HEK293 (cell line): ENCODE measurements around the gene NOSIP.

Experiments used
- CTCF ChIA-PET: fragments of 350-600 bp; formaldehyde crosslinking; extraction: SDS; loops from one replicate; lab custom pipeline; 2021; ENCODE audit warnings: antibody characterized with exemption; lab: Yijun Ruan, JAX
- POLR2A ChIA-PET: fragments of 300-600 bp; formaldehyde crosslinking; extraction: SDS; loops from one replicate; lab custom pipeline; 2020; ENCODE audit warnings: antibody characterized with exemption, inconsistent platforms; lab: Yijun Ruan, JAX
- H3K27ac ChIP-seq: fragments of 200-500 bp; sonication (Bioruptor generic); 2 replicates; pipeline ENCODE4 v1.5.1; 2014; ENCODE audit warnings: low read depth, low read length, control low read depth, inconsistent platforms; ENCODE audit errors: extremely low read depth
- H3K36me3 ChIP-seq, 2 experiments: fragments of 200-500 bp in 1 of 2; sonication (Bioruptor generic) in 1 of 2; 1 replicate in 1 of 2; 2 replicates in 1 of 2; pipeline ENCODE4 v1.5.1; 2014 to 2017; ENCODE audit warnings: inconsistent platforms in 2 of 2, low read length in 2 of 2; ENCODE audit not compliant: control insufficient read depth in 2 of 2, insufficient read depth in 1 of 2
- H3K4me1 ChIP-seq: fragments of 200-500 bp; sonication (Bioruptor generic); 2 replicates; pipeline ENCODE4 v1.5.1; 2014; ENCODE audit warnings: mild to moderate bottlenecking, low read length, inconsistent platforms; ENCODE audit not compliant: control insufficient read depth, insufficient read depth
- H3K4me3 ChIP-seq: 2 replicates; pipeline ENCODE4 v1.5.1; 2011; ENCODE audit warnings: low read depth, mild to moderate bottlenecking, control low read depth, low read length, moderate library complexity
- H3K9me3 ChIP-seq: fragments of 200-500 bp; sonication (Bioruptor generic); 2 replicates; pipeline ENCODE4 v1.5.1; 2014; ENCODE audit warnings: low read depth, low read length, inconsistent platforms; ENCODE audit not compliant: control insufficient read depth, insufficient read depth
- KLF16 ChIP-seq: fragments of 450-650 bp; formaldehyde crosslinking; IDR thresholded peaks from 2 replicates; pipeline ENCODE4 v1.5.1; 2017; ENCODE audit warnings: missing biosample characterization, missing genetic modification characterization
- KLF8 ChIP-seq: fragments of 450-650 bp; formaldehyde crosslinking; IDR thresholded peaks from 2 replicates; pipeline ENCODE4 v1.5.1; 2016; ENCODE audit warnings: missing biosample characterization, missing genetic modification characterization
- MYNN ChIP-seq: fragments of 450-650 bp; formaldehyde crosslinking; IDR thresholded peaks from 2 replicates; pipeline ENCODE4 v1.5.1; 2016; ENCODE audit warnings: missing biosample characterization, missing genetic modification characterization, borderline replicate concordance
- MZF1 ChIP-seq: fragments of 450-650 bp; formaldehyde crosslinking; IDR thresholded peaks from 2 replicates; pipeline ENCODE4 v1.5.1; 2017; ENCODE audit warnings: missing biosample characterization, missing genetic modification characterization, borderline replicate concordance
- REPIN1 ChIP-seq: fragments of 450-650 bp; formaldehyde crosslinking; IDR thresholded peaks from 2 replicates; pipeline ENCODE4 v1.5.1; 2017; ENCODE audit warnings: missing biosample characterization, missing genetic modification characterization, low read depth
- ZFP37 ChIP-seq: fragments of 450-650 bp; formaldehyde crosslinking; IDR thresholded peaks from 2 replicates; pipeline ENCODE4 v1.5.1; 2016; ENCODE audit warnings: missing biosample characterization, missing genetic modification characterization
- ZNF155 ChIP-seq: fragments of 450-650 bp; formaldehyde crosslinking; IDR thresholded peaks from 2 replicates; pipeline ENCODE4 v1.5.1; 2016; ENCODE audit warnings: missing biosample characterization, missing genetic modification characterization
- ZNF157 ChIP-seq: fragments of 450-650 bp; formaldehyde crosslinking; IDR thresholded peaks from 2 replicates; pipeline ENCODE4 v1.5.1; 2016; ENCODE audit warnings: missing biosample characterization, missing genetic modification characterization
- ZNF202 ChIP-seq: fragments of 450-650 bp; formaldehyde crosslinking; IDR thresholded peaks from 2 replicates; pipeline ENCODE4 v1.5.1; 2016; ENCODE audit warnings: missing biosample characterization, missing genetic modification characterization, borderline replicate concordance
- ZNF416 ChIP-seq: fragments of 450-650 bp; formaldehyde crosslinking; IDR thresholded peaks from 2 replicates; pipeline ENCODE4 v1.5.1; 2016; ENCODE audit warnings: missing biosample characterization, missing genetic modification characterization
- ZNF473 ChIP-seq: fragments of 450-650 bp; formaldehyde crosslinking; IDR thresholded peaks from 2 replicates; pipeline ENCODE4 v1.5.1; 2017; ENCODE audit warnings: missing biosample characterization, missing genetic modification characterization
- ZNF48 ChIP-seq: fragments of 450-650 bp; formaldehyde crosslinking; IDR thresholded peaks from 2 replicates; pipeline ENCODE4 v1.5.1; 2016; ENCODE audit warnings: missing biosample characterization, missing genetic modification characterization
- ZNF571 ChIP-seq: fragments of 450-650 bp; formaldehyde crosslinking; IDR thresholded peaks from 2 replicates; pipeline ENCODE4 v1.5.0; 2017; ENCODE audit warnings: missing biosample characterization, missing genetic modification characterization
- ZNF585B ChIP-seq: fragments of 450-650 bp; formaldehyde crosslinking; IDR thresholded peaks from 2 replicates; pipeline ENCODE4 v1.5.1; 2016; ENCODE audit warnings: missing biosample characterization, missing genetic modification characterization
- ZNF626 ChIP-seq: fragments of 450-650 bp; sonication (Bioruptor Pico); formaldehyde crosslinking; IDR thresholded peaks from 2 replicates; pipeline ENCODE4 v1.5.1; 2018; ENCODE audit warnings: missing biosample characterization, missing genetic modification characterization, inconsistent platforms
- ZNF658 ChIP-seq: fragments of 450-650 bp; formaldehyde crosslinking; IDR thresholded peaks from 2 replicates; pipeline ENCODE4; 2016; ENCODE audit warnings: missing biosample characterization, missing genetic modification characterization
- TF ChIP-seq, protein P1 (sequence below): fragments of 450-650 bp; formaldehyde crosslinking; IDR thresholded peaks from 2 replicates; pipeline ENCODE4 v1.5.1; 2016; ENCODE audit warnings: missing biosample characterization, missing genetic modification characterization
- TF ChIP-seq, protein P2 (sequence below): fragments of 450-650 bp; formaldehyde crosslinking; IDR thresholded peaks from 2 replicates; pipeline ENCODE4 v1.5.1; 2016; ENCODE audit warnings: missing biosample characterization, missing genetic modification characterization, low read depth

The NOSIP gene

DNA sequence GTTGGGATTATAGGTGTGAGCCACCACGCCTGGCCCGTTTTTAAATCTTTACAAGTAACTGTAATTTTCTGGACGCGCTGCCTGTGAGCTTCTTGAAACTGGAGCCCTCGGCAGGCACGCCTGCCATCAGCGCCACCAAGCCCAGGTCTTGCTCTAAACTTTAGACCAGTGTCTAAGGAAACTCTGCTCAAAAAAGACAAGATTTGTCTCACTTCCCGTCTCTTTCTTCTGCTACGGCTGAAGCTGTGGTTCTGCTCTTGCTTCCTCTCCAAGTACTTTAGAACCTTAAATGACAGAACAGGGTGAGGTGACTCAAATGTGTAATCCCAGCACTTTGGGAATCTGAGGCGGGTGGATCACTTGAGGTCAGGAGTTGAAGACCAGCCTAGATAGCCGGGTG lies 27.6 kb downstream of the NOSIP start:
- peaks cover 17 to 35% of the 10 kb centered on the region in 2 experiments for H3K36me3 ChIP-seq
- no peaks in the 10 kb centered on the region for H3K9me3 ChIP-seq
- no peaks in the 10 kb centered on the region for H3K4me1 ChIP-seq
- no peak overlapping the region for H3K27ac ChIP-seq
- no peak overlapping the region for H3K4me3 ChIP-seq
- TF ChIP-seq, protein P1, sequence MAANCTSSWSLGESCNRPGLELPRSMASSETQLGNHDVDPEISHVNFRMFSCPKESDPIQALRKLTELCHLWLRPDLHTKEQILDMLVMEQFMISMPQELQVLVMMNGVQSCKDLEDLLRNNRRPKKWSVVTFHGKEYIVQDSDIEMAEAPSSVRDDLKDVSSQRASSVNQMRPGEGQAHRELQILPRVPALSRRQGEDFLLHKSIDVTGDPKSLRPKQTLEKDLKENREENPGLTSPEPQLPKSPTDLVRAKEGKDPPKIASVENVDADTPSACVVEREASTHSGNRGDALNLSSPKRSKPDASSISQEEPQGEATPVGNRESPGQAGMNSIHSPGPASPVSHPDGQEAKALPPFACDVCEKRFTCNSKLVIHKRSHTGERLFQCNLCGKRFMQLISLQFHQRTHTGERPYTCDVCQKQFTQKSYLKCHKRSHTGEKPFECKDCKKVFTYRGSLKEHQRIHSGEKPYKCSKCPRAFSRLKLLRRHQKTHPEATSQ (tag by site-specific recombination) = no peak
- TF ChIP-seq REPIN1 (tag by site-specific recombination) (no peak), ZNF155 (no peak), ZNF157 (tag by site-specific recombination) (no peak), MZF1 (tag by site-specific recombination) (no peak), ZFP37 (tag by site-specific recombination) (no peak), ZNF202 (tag by site-specific recombination) (no peak)
- TF ChIP-seq, protein P2, sequence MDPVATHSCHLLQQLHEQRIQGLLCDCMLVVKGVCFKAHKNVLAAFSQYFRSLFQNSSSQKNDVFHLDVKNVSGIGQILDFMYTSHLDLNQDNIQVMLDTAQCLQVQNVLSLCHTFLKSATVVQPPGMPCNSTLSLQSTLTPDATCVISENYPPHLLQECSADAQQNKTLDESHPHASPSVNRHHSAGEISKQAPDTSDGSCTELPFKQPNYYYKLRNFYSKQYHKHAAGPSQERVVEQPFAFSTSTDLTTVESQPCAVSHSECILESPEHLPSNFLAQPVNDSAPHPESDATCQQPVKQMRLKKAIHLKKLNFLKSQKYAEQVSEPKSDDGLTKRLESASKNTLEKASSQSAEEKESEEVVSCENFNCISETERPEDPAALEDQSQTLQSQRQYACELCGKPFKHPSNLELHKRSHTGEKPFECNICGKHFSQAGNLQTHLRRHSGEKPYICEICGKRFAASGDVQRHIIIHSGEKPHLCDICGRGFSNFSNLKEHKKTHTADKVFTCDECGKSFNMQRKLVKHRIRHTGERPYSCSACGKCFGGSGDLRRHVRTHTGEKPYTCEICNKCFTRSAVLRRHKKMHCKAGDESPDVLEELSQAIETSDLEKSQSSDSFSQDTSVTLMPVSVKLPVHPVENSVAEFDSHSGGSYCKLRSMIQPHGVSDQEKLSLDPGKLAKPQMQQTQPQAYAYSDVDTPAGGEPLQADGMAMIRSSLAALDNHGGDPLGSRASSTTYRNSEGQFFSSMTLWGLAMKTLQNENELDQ (tag by site-specific recombination) = no peak
- ChIA-PET POLR2A (no interaction called here), CTCF (interaction anchor here (2.2 to 11.7 kb wide), 2 partner anchors 18 to 46 kb away, joined by 9 to 299 read pairs; no protein-coding TSS in a partner anchor)

DNA sequence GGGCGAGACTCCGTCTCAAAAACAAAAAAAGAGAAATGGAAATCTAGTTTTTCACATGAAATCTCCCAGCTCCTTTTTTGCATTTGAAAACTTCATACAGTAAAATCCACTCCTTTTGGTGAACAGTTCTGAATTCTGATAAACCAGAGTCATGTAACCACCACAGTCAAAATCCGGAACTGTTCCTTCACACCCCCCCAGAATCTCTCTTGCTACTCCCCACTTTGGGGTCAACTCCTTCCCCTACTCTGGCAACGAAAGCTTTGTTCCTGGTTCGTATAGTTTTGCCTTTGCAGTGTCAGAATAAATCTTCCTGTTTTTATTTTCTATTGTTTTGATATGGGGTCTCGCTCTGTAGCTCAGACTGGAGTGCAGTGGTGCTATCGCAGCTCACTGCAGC lies 28.8 kb downstream of the NOSIP start:
- Histone ChIP-seq H3K9me3 (no peaks in the 10 kb centered on the region), H3K4me3 (no peak overlapping the region), H3K4me1 (peaks cover 3% of the 10 kb centered on the region), H3K36me3 (peaks cover 11 to 23% of the 10 kb centered on the region in 2 experiments; a peak in 2 of 3 replicates), H3K27ac (no peak overlapping the region)
- TF ChIP-seq ZNF626 (no peak), KLF16 (no peak), ZNF658 (no peak), ZNF585B (tag by site-specific recombination) (no peak), ZNF473 (tag by site-specific recombination) (no peak), KLF8 (no peak), ZNF48 (tag by site-specific recombination) (no peak), ZNF571 (no peak), ZNF416 (no peak), MYNN (tag by site-specific recombination) (no peak)
- TF ChIP-seq, protein P2 (tag by site-specific recombination) = no peak
- POLR2A ChIA-PET = interaction anchor here (0.8 kb wide), 1 partner anchor 49 kb away, joined by 3 read pairs; no protein-coding TSS in a partner anchor
- CTCF ChIA-PET = interaction anchor here (0.6 to 11.7 kb wide), 12 partner anchors 11 to 327 kb away, joined by 3 to 299 read pairs (median 3); partner anchors contain the start of gene FLT3LG
